ENCODE measurements around the gene MAPKAP1.
"Not testable (repeated sequence)": the region's sequence is repeated elsewhere in the genome, so short reads cannot be mapped to it uniquely, and the experiment has no call there.

Gene MAPKAP1

DNA sequence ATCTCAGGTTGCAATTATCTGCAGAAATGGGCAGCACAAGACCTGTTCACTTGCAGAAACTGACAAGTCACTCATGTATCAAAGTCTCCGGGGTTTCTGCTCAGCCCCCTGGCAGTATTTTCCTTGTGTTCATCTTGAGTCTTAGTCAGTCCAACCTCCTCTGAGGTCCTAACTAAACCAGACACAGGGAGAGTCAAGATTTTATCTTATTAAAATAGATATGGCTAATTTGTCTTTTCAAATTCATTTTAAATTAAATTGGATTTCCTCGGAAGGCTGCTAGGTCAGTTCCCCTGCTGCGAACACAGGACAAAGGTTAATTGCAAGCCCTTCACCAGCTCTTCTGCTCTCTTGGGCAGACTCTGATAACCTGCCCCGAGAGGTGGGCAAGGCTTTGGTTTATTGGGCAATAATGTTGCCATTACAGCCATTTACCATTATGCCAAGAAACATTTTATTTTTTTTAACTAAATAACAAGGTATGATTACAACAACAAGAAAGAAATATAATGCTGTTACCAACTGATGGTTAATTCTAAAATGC, 103.5 kb downstream of the MAPKAP1 start:
- DNase-seq (ENCODE audit: low read depth): no peak

DNA sequence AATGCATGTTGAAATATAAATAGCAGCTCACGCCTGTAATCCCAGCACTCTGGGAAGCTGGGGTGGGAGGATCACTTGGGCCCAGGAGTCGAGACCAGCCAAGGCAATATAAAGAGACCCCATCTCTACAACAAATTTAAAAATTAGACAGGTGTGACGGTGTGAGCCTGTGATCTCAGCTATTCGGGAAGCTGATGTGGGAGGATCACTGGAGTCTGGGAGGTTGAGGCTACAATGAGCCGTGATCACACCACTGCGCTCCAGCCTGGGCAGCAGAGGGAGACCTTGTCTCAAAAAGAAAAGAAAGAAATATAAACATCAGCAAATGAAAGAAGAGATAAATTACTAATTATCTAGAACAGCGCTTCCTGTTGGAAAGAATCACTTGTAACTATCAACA, 105.0 kb downstream of the MAPKAP1 start:
- no peak for DNase-seq (ENCODE audit: low read depth)

GRCh38 chr9:125600194-125600593, 106.8 kb downstream of the MAPKAP1 start:
- no peak for DNase-seq (ENCODE audit: low read depth)

DNA sequence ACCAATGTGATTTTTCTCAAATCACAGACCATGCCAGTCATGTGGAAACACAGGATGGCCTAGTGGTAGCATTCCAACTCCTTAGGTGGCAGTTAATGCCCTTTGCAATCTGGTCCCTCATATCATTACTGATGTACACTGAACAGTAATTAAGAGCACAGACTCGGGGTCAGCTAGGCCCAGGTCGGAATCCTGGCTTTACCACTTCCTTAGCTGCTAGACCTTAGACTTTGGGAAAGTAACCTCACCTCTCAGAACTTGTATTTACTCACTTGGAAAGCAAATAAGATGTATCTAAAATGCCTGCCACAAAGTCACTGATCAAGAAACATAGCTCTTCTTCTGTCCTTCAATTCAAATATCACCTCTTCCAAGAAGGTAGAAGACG, 112.8 kb downstream of the MAPKAP1 start:
- DNase-seq (ENCODE audit: low read depth): no peak

GRCh38 chr9:125593581-125594222, 113.3 kb downstream of the MAPKAP1 start:
- DNase-seq (ENCODE audit: low read depth): no peak

GRCh38 chr9:125591888-125592287, 115.1 kb downstream of the MAPKAP1 start:
- DNase-seq (ENCODE audit: low read depth): no peak

GRCh38 chr9:125591245-125591644, 115.8 kb downstream of the MAPKAP1 start:
- DNase-seq (ENCODE audit: low read depth): no peak

GRCh38 chr9:125589287-125589686, 117.7 kb downstream of the MAPKAP1 start:
- no peak for DNase-seq (ENCODE audit: low read depth)

- no peak for DNase-seq (ENCODE audit: low read depth)
Observed at GRCh38 chr9:125587819-125588460, 119.1 kb downstream of the MAPKAP1 start.

DNA sequence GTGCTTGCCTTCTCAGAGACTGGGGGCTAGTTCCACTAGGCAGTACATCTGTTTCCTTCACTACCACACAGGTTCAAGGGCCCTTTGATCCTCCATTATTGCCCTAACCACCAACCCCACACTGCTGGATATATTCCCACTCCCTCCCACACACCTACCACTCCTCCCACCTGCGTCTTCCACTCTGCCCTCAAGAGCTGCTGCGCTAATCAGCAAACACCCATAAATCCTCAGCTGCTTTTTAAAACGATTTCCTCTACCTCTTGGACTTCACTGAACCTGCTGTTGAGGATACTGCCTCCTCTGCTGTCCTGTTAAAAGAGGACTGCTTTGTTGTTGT, 120.9 kb downstream of the MAPKAP1 start:
- no peak for DNase-seq (ENCODE audit: low read depth)

- no peak for DNase-seq (ENCODE audit: low read depth)
Observed at GRCh38 chr9:125585503-125586171, 121.4 kb downstream of the MAPKAP1 start.

DNA sequence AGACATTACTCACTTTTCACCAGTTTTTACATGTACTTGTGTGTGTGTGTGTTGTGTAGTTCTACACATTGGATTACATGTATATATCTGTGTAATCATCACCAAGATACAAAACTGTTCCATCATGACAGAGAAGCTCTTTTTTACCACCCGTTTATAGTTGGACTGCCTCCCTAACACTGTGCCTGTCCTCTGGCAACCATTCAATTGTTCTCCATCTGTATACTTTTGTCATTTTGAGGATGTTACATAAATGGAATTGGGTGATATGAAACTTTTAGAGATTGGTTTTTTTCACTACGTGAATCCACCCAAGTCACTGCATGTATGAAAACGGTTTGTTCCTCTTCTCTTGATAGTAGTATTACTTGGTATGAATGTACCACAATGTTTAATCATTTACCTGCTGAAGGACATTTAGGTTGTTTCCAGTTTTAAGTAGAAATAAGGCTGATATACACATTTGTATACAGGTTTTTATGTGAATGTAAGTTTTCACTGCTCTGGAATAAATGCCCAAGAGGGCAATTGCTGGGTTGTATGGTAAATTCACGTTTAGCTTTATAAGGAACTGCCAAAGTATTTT, 126.2 kb downstream of the MAPKAP1 start:
- no peak for DNase-seq (ENCODE audit: low read depth)

DNA sequence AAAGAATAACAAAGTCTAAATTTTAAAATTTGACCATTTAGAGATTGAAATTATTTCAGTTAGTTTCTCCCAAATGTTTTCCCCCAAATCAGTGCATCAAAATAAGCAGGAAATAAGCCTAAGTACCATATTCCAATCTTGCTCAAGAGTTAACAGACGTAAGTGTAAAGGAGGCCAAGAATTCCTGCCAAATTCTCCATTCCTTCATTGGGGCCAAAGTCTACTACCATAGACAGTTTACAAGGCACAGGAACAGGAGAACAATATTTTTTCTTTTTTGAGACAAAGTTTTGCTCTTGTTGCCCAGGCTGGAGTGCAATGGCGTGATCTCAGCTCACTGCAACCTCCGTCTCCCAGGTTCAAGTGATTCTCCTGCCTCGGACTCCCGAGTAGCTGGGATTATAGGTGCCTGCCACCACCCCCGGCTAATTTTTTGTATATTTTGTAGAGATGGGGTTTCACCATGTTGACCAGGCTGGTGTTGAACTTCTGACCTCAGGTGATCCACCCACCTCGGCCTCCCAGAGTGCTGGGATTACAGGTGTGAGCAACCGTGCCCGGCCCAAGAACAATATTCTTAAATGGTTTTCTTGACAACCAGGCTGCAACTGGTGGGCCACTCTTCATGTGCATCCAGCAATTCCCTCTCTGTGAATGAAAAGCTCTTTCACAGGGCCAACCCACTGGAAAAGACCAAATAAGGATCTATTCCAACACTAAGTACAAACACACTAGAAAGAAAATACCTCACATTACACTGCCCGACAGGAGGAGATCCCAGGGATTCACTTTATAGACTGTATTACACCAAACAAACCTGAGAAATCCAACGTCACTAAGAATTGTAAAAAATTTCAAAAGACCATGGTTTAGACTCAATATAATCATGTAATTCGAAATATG, 127.7 kb downstream of the MAPKAP1 start:
- no peak for DNase-seq (ENCODE audit: low read depth)

DNA sequence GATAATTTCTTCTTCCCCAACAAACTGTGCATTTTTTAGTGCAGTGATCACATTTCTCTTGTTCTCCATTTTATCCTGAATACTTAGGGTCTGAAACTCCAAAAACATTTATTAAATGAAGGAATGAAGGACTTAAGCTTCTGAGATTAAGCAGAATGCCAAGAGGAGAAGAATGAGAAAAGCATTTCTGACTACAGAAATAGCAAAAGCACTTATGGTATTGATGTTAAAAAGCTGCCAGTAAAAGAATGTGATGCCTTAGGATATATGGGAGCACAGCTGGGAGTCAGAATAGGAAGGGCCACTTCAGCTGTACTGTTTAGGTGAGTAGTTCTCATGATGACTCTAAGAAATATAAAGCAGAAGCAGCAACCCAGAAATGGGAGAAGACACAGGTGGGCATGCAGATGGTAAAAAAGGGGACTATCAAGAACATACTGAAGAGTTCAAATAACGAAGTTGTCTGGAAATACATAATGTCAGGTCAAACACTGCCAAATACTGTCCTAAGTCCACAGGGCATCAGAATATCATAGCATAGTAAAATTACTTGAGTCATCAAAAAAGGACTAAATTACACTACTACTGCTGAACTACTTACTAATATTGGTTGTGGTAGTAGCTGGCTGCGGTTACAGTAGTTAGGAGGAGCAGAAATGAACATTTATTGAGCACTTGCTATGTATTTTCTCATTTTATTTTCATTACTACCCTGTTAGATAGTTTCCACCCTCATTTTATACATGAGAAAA, 132.7 kb downstream of the MAPKAP1 start:
- DNase-seq (ENCODE audit: low read depth): no peak

- DNase-seq (ENCODE audit: low read depth): not testable (repeated sequence)
Observed at GRCh38 chr9:125572461-125572860, 134.5 kb downstream of the MAPKAP1 start.

- not testable (repeated sequence) for DNase-seq (ENCODE audit: low read depth)
Observed at GRCh38 chr9:125571824-125572223, 135.2 kb downstream of the MAPKAP1 start.

GRCh38 chr9:125570246-125570645, 136.8 kb downstream of the MAPKAP1 start:
- no peak for DNase-seq (ENCODE audit: low read depth)

GRCh38 chr9:125568621-125569020, 138.4 kb downstream of the MAPKAP1 start:
- no peak for DNase-seq (ENCODE audit: low read depth)

GRCh38 chr9:125566051-125566450, 141.0 kb downstream of the MAPKAP1 start:
- not testable (repeated sequence) for DNase-seq (ENCODE audit: low read depth)

DNA sequence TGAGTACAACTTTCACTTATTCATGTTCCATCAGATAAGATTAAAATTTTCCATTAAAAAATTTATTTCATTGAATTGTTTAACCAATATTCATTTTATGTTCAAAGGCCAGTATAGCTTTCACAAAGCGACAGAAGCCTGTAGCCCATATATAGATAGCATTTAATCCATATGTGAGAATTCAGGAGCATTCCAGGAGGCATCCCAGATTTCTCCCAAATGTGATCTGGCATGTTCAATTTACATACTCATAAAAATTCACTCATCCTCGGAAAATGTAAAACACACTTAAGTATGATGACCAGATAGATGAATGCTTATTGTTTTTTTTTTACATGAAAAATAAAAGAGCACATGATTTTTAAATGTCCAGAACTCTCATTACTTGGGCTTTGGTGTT, 141.9 kb downstream of the MAPKAP1 start:
- no peak for DNase-seq (ENCODE audit: low read depth)

DNA sequence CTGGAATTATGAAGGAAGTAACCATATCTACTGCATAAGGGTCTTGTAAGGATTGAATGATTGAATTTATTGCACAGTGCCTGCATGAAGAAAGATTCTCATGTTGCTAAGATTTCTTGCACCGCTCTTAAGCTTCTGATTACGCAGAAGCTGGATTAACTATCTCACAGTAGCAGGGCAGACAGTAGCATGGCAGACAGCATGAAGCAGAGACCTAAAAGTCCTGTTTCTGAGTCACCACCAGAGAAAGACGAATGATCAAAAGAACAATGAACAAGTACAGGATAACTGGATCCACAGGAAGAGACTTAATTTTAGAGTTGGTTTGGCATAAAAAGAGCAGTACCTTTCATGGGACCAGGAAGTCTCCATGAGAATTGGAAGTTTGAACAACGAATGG, 142.4 kb downstream of the MAPKAP1 start:
- DNase-seq (ENCODE audit: low read depth): no peak
